GM23338 (cell line): ENCODE data around the gene GPC5. TPM values are rescaled to one million over a fixed set of nuclear protein-coding genes. Genes with fewer than 3 reads are reported as not detected.

Source experiments
- ATAC-seq: fragments of 200-7000 bp; cut with Tn5 transposase; 3 replicates; pipeline ENCODE4 v1.9.1; 2020
- DNase-seq: peaks from one replicate; pipeline ENCODE4 v3.0.0-alpha.2; 2015; ENCODE audit warnings: low spot score
- H2AFZ ChIP-seq: fragments of 200-600 bp; sonication (generic); 2 replicates; pipeline ENCODE4 v1.8.0; 2016; ENCODE audit warnings: antibody characterized with exemption, mild to moderate bottlenecking, moderate library complexity
- H3F3A ChIP-seq: fragments of 200-600 bp; sonication (generic); replicated peaks from 2 replicates; pipeline ENCODE4 v1.8.0; 2017; ENCODE audit warnings: antibody characterized with exemption, mixed run types, low read depth
- H3K27ac ChIP-seq: fragments of 200-600 bp; sonication (generic); 2 replicates; pipeline ENCODE4 v1.6.1; 2016; ENCODE audit warnings: low read depth
- H3K27me3 ChIP-seq: fragments of 200-600 bp; sonication (generic); 2 replicates; pipeline ENCODE4 v1.8.0; 2016; ENCODE audit warnings: mild to moderate bottlenecking, mixed run types, moderate library complexity; ENCODE audit not compliant: insufficient read depth
- H3K36me3 ChIP-seq: fragments of 200-600 bp; sonication (generic); 2 replicates; pipeline ENCODE4 v1.8.0; 2016; ENCODE audit warnings: mild to moderate bottlenecking; ENCODE audit not compliant: insufficient read depth
- H3K4me1 ChIP-seq: fragments of 200-600 bp; sonication (generic); 2 replicates; pipeline ENCODE4 v1.8.0; 2016; ENCODE audit warnings: mild to moderate bottlenecking, moderate library complexity; ENCODE audit not compliant: insufficient read depth
- H3K4me2 ChIP-seq: fragments of 200-600 bp; sonication (generic); 2 replicates; pipeline ENCODE4 v1.7.1; 2017; ENCODE audit warnings: mixed run types
- H3K4me3 ChIP-seq: fragments of 200-600 bp; sonication (generic); 2 replicates; pipeline ENCODE4 v1.6.1; 2016; ENCODE audit warnings: mixed run types
- H3K79me2 ChIP-seq: fragments of 200-600 bp; sonication (generic); replicated peaks from 2 replicates; pipeline ENCODE4 v1.8.0; 2017; ENCODE audit warnings: mild to moderate bottlenecking; ENCODE audit not compliant: insufficient read depth
- H3K9me2 ChIP-seq: fragments of 200-600 bp; sonication (generic); 2 replicates; pipeline ENCODE4 v1.8.0; 2017; ENCODE audit not compliant: insufficient read depth
- H4K20me1 ChIP-seq: fragments of 200-600 bp; sonication (generic); replicated peaks from 2 replicates; pipeline ENCODE4 v1.8.0; 2017; ENCODE audit warnings: mild to moderate bottlenecking; ENCODE audit not compliant: insufficient read depth
- H3K27ac Mint-ChIP-seq: 2 replicates; pipeline ENCODE4 v1.8.0; 2020; ENCODE audit warnings: inconsistent platforms, mild to moderate bottlenecking, moderate library complexity, mixed read lengths
- H3K27me3 Mint-ChIP-seq: 3 replicates; pipeline ENCODE4 v1.8.0; 2022; ENCODE audit warnings: low read depth, mild to moderate bottlenecking, moderate library complexity, mixed read lengths, inconsistent platforms; ENCODE audit not compliant: insufficient read depth, poor library complexity
- H3K36me3 Mint-ChIP-seq: 3 replicates; pipeline ENCODE4 v1.8.0; 2021; ENCODE audit warnings: low read depth, mild to moderate bottlenecking, inconsistent platforms, moderate library complexity, mixed read lengths
- H3K4me1 Mint-ChIP-seq: 3 replicates; pipeline ENCODE4 v1.8.0; 2020; ENCODE audit warnings: mild to moderate bottlenecking, inconsistent platforms, mixed read lengths
- H3K4me3 Mint-ChIP-seq: 3 replicates; pipeline ENCODE4 v1.8.0; 2021; ENCODE audit warnings: moderate library complexity, mild to moderate bottlenecking, inconsistent platforms, mixed read lengths
- H3K9me3 Mint-ChIP-seq: 3 replicates; pipeline ENCODE4 v1.8.0; 2020; ENCODE audit warnings: moderate library complexity, mild to moderate bottlenecking, inconsistent platforms, mixed read lengths
- CREB1 ChIP-seq: fragments of 250-450 bp; sonication (Bioruptor Pico); IDR thresholded peaks from 2 replicates; pipeline ENCODE4 v1.5.0; 2020; ENCODE audit warnings: low read depth, mild to moderate bottlenecking, moderate library complexity
- CTCF ChIP-seq, 2 experiments: fragments of 200-600 bp in 1 of 2; sonication (generic) in 1 of 2; conservative IDR thresholded peaks; 2 replicates each; pipeline versions ENCODE4 v1.5.1 to v1.6.1; 2016 to 2017; ENCODE audit warnings: antibody characterized with exemption in 2 of 2, low read depth in 2 of 2, mild to moderate bottlenecking in 2 of 2, moderate library complexity in 1 of 2
- EZH2 ChIP-seq: fragments of 200-600 bp; sonication (generic); IDR thresholded peaks from one replicate; pipeline ENCODE4 v1.8.0; 2017; ENCODE audit warnings: antibody characterized with exemption, mild to moderate bottlenecking, low read depth; ENCODE audit not compliant: unreplicated experiment
- EZH2phosphoT487 ChIP-seq: fragments of 200-600 bp; sonication (generic); IDR thresholded peaks from one replicate; pipeline ENCODE4 v1.8.1; 2018; ENCODE audit warnings: antibody characterized with exemption; ENCODE audit not compliant: unreplicated experiment
- NANOG ChIP-seq: IDR thresholded peaks from 2 replicates; pipeline ENCODE4 v1.6.1; 2016; ENCODE audit warnings: antibody characterized with exemption, borderline replicate concordance
- POLR2AphosphoS5 ChIP-seq: IDR thresholded peaks from 2 replicates; pipeline ENCODE4 v1.6.1; 2016; ENCODE audit warnings: antibody characterized with exemption, low read depth
- STAT1 ChIP-seq: IDR thresholded peaks from one replicate; pipeline ENCODE4 v1.6.1; 2016; ENCODE audit warnings: antibody characterized with exemption; ENCODE audit not compliant: unreplicated experiment
- polyA plus RNA-seq: library from polyadenylated mRNA; unstranded; fragments of >200 nt; fragmentation: Nextera tagmentation; extraction: Ambion mirVana; gene quantifications from 2 replicates; pipeline ENCODE4 v1.2.1, GENCODE V29; 2016
- total RNA-seq: library from RNA; depleted of rRNA; stranded (reverse); fragments of >200 nt; shearing (Covaris generic); gene quantifications from 2 replicates; pipeline ENCODE4 v1.2.3, GENCODE V29; 2014
- TF ChIP-seq, protein P1 (sequence below): IDR thresholded peaks from one replicate; pipeline ENCODE4 v1.6.1; 2018; ENCODE audit warnings: antibody characterized with exemption; ENCODE audit not compliant: unreplicated experiment

Gene GPC5
- total and polyA plus RNA-seq, 2 experiments from 2014 or later = 0.95 to 1.1 TPM

DNA sequence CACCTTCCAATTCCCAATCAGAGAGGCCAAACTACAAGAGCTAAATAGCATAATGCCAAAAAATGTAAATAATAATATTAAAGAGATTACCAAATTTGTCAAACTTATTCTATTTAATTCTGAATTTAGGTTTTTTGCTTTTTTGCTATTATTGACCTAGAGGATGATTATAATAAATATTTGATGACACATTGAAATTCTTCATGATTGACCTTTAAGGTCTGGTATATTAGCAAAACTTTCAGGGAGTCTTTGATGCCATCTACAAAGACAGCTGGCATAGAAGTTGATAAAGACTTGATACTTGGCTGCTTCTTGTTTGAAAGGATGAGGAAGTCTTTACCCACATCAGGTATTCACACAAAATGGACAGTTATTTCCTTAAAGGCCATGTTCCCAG lies 1168.3 kb downstream of the GPC5 start (continued):
- TF ChIP-seq STAT1 (no peak), CTCF (conservative IDR thresholded peaks at IDR 0.05; ENCODE audit: low read depth in 2 of 2) (no peak)

DNA sequence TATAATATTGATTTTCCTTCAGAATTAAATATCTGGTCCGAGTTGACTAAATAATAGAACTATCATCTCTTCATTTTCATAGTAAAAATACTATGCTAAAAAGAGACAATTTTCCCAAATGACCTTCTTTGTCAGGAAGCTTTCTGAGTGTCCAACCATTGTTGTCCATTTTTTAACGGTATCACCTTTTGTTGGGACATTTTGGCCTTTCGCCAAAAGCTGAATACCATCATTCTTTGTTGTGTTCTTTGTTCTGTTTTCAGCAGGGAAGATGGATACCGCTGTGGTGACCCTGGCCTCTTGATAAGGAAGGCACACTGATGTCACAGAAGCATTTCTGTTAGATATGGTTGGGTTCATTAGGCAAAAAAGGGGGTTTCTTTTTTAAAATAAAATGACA lies 1173.8 kb downstream of the GPC5 start:
- H3K27me3 ChIP-seq = no peaks in the 10 kb centered on the region
- no peak for ATAC-seq
- H3K27me3 Mint-ChIP-seq = no peaks in the 10 kb centered on the region
- H3K27ac ChIP-seq = no peak overlapping the region
- H3K36me3 Mint-ChIP-seq = no peaks in the 10 kb centered on the region
- H3K79me2 ChIP-seq = no peaks in the 10 kb centered on the region
- H2AFZ ChIP-seq = no peak overlapping the region
- no peak overlapping the region for H3K4me3 Mint-ChIP-seq
- H3K4me1 Mint-ChIP-seq = peaks cover 3% of the 10 kb centered on the region; the same call in 2 of the 3 replicates
- no peak for DNase-seq
- H3K9me2 ChIP-seq = no peaks in the 10 kb centered on the region
- no peak overlapping the region for H3K27ac Mint-ChIP-seq
- H3K36me3 ChIP-seq = no peaks in the 10 kb centered on the region
- no peak overlapping the region for H3K4me3 ChIP-seq
- no peaks in the 10 kb centered on the region for H4K20me1 ChIP-seq
- TF ChIP-seq NANOG (no peak), EZH2 (no peak), POLR2AphosphoS5 (no peak)
- TF ChIP-seq, protein P1, sequence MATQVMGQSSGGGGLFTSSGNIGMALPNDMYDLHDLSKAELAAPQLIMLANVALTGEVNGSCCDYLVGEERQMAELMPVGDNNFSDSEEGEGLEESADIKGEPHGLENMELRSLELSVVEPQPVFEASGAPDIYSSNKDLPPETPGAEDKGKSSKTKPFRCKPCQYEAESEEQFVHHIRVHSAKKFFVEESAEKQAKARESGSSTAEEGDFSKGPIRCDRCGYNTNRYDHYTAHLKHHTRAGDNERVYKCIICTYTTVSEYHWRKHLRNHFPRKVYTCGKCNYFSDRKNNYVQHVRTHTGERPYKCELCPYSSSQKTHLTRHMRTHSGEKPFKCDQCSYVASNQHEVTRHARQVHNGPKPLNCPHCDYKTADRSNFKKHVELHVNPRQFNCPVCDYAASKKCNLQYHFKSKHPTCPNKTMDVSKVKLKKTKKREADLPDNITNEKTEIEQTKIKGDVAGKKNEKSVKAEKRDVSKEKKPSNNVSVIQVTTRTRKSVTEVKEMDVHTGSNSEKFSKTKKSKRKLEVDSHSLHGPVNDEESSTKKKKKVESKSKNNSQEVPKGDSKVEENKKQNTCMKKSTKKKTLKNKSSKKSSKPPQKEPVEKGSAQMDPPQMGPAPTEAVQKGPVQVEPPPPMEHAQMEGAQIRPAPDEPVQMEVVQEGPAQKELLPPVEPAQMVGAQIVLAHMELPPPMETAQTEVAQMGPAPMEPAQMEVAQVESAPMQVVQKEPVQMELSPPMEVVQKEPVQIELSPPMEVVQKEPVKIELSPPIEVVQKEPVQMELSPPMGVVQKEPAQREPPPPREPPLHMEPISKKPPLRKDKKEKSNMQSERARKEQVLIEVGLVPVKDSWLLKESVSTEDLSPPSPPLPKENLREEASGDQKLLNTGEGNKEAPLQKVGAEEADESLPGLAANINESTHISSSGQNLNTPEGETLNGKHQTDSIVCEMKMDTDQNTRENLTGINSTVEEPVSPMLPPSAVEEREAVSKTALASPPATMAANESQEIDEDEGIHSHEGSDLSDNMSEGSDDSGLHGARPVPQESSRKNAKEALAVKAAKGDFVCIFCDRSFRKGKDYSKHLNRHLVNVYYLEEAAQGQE = no peak
- no peaks in the 10 kb centered on the region for H3F3A ChIP-seq
- H3K4me2 ChIP-seq = no peak overlapping the region
- no peaks in the 10 kb centered on the region for H3K4me1 ChIP-seq
- H3K9me3 Mint-ChIP-seq = no peaks in the 10 kb centered on the region; the same call in 2 of the 3 replicates

DNA sequence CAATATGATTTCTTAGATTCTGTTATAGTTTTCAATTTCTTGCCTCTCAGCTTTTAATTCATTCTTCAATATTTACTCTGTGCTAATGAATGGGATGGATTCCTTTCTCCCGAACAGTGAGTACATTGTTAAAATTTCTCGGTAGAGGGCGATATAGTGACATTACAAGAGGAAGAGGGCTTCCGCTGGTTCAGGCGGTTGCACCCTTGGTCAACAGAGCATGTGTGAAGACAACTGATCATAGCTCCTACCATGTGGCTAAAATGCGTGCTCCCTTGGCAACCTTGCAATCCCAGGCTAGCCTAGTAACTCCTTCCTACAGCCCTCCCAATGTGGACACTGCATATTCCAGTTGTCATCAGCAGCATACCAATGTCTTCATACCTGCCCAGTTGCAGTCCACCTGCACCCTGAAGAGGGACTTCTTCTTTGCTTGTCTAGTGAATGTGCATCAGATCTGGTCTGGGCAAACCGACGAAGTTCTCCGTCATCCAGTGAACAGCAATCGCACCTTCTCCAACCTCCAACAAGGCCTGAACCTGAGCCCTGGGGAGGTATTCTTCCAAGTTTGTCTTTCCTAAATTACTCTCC lies 1175.1 kb downstream of the GPC5 start:
- Histone ChIP-seq H3K9me2 (no peaks in the 10 kb centered on the region), H2AFZ (no peak overlapping the region), H3K27ac (no peak overlapping the region), H3K4me2 (no peak overlapping the region), H4K20me1 (no peaks in the 10 kb centered on the region; the same call in 1 of the 2 replicates), H3K27me3 (no peaks in the 10 kb centered on the region), H3K4me3 (no peak overlapping the region), H3F3A (no peaks in the 10 kb centered on the region), H3K36me3 (no peaks in the 10 kb centered on the region), H3K4me1 (no peaks in the 10 kb centered on the region), H3K79me2 (no peaks in the 10 kb centered on the region)
- DNase-seq = peak; percentile 84
- Mint-ChIP-seq H3K27me3 (no peaks in the 10 kb centered on the region), H3K9me3 (no peaks in the 10 kb centered on the region), H3K4me3 (no peak overlapping the region), H3K36me3 (no peaks in the 10 kb centered on the region), H3K27ac (no peak overlapping the region), H3K4me1 (peaks cover 3% of the 10 kb centered on the region; the same call in 2 of the 3 replicates)
- ATAC-seq = peak; percentile 91
- TF ChIP-seq EZH2phosphoT487 (no peak), CTCF (conservative IDR thresholded peaks at IDR 0.05; ENCODE audit: low read depth in 2 of 2) (peak; percentile 73 to 75), CREB1 (no peak)
